Activated naive CD8-positive, alpha-beta T cell (primary cell): Measurements from ENCODE around the gene CASD1.

Experiments used
- H3K27ac Mint-ChIP-seq: one replicate; pipeline ENCODE4 v1.8.0; 2021; ENCODE audit warnings: mixed read lengths
- H3K27me3 Mint-ChIP-seq: one replicate; pipeline ENCODE4 v1.8.0; 2021; ENCODE audit warnings: mixed read lengths
- H3K36me3 Mint-ChIP-seq: one replicate; pipeline ENCODE4 v1.8.0; 2021; ENCODE audit warnings: mixed read lengths
- H3K4me1 Mint-ChIP-seq: one replicate; pipeline ENCODE4 v1.8.0; 2021; ENCODE audit warnings: low read depth, mixed read lengths
- H3K4me3 Mint-ChIP-seq: one replicate; pipeline ENCODE4 v1.8.0; 2021; ENCODE audit warnings: mild to moderate bottlenecking, mixed read lengths
- H3K9me3 Mint-ChIP-seq: one replicate; pipeline ENCODE4 v1.8.0; 2021; ENCODE audit warnings: low read depth, mixed read lengths

Gene CASD1

DNA sequence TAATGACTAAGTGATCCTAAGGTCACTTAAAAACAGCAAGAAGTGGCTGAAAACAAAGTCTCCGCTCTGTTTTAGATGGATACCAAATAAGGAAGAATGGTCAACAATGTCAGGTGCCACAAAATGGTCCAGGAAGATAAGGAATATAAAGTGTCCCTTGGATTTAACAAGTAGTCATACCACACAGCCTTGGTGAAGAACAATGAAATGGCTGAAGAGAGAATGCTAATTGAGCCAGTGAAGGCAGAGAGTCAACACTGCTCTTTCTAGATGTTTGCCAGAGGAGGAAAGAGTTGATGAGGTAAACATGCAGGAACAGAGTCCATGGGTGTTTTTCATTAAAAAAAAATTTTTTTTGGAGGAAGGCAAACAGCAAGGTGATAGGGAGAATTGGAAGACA lies 2.1 kb upstream of the CASD1 start:
- Mint-ChIP-seq H3K9me3 (no peaks in the 10 kb centered on the region), H3K4me1 (peaks cover 28% of the 10 kb centered on the region), H3K4me3 (no peak overlapping the region), H3K27me3 (no peaks in the 10 kb centered on the region), H3K36me3 (peaks cover 1% of the 10 kb centered on the region), H3K27ac (no peak overlapping the region)

DNA sequence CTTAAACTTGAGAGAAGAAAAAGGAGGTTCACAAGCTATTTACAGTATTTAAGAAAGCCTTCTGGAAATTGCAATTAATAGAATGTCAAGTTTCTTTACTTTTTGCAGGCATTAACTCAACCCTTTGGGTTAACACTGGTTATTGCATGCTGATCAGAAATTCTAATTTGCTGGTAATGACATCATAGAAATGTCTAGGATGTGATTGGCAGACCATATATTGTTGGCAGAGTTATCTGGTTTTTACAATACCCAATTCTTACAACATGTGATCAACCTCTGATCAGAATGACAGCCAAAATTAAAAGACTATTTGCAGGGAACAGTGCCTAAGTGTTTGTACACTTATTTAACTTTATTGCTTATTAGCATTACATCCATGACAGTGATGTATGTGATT lies 1.6 kb upstream of the CASD1 start:
- Mint-ChIP-seq H3K36me3 (peaks cover 4% of the 10 kb centered on the region), H3K27ac (no peak overlapping the region), H3K9me3 (no peaks in the 10 kb centered on the region), H3K4me1 (peaks cover 33% of the 10 kb centered on the region), H3K27me3 (no peaks in the 10 kb centered on the region), H3K4me3 (peak overlapping the region; percentile 87)

DNA sequence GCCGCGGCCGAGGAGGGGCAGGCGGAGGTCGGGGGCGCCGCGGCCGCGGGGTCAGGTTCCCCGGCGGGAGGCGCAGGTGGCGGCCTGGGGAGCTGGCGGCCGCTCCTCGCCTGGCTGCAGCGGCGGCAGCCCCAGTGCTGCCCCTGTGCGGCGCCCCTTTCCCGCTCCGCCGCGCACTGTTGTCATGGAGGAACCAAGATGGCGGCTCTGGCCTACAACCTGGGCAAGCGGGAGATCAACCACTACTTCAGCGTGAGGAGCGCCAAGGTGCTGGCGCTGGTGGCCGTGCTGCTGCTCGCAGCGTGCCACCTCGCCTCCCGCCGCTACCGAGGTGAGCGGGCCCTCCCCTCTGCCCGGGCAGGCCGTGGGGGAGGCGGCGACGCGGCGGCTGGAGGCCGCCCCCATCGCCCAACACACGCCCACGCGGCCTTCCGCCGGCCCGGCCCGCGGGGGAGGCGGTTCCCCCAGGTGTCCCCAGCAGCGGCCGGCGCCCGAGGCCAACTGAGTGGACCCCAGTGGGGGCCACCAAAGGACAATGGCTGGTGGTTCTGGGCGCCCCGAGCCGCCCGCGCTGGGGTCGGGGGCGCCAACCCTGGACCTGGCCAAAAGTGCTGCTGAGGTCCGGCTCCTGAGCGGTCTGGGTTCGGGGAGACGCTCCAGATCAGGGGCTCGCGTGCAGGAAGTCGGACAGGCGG lies 425 bp downstream of the CASD1 start:
- no peaks in the 10 kb centered on the region for H3K27me3 Mint-ChIP-seq
- peaks cover 7% of the 10 kb centered on the region for H3K36me3 Mint-ChIP-seq
- peak overlapping the region; percentile 91 for H3K4me3 Mint-ChIP-seq
- peak overlapping the region; percentile 91 for H3K27ac Mint-ChIP-seq
- H3K4me1 Mint-ChIP-seq = peaks cover 47% of the 10 kb centered on the region
- H3K9me3 Mint-ChIP-seq = no peaks in the 10 kb centered on the region

DNA sequence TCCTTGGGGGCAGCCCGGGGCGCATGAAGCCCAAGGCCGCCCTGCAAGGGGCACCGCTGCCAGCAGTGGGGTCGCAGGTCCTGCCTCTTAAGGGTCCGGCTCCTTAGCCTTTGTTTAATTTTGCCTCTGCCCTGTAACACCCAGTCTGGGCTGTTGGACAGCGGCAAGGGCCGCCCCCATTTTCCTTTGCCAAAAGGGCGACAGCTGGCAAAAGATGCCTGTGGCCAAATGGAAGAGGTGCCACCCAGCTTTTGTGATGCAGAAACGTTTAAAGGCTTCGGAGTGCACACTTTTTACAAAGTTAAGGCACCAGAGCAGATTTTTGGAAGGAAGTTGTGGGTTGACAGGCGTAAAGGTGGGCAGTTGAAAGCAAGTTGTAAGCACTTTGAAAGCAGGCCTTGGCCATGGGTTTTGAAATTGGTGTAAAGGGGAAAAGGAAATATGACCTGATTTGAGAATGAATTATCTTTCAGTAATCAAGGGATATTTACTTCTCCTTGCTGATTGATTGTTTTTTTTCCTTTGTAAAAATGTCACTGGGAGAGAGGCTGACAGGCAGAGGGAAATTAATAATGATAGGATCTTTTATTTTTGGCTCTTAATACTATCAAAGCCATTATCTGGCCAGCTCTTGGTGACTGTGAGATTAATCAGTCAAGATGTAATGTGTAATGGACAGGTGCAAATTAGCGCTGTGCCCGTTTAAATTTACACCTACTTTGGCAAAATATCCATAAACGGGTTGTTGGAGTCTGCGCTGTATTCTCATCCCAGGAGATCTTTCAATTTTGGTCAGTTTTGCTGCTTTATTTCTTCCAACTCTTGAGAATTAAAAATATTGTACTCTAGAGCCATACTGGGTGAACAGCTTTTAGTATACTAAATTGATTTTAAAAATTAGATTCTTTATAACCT lies 1.2 kb downstream of the CASD1 start:
- peak overlapping the region; percentile 91 for H3K4me3 Mint-ChIP-seq
- H3K4me1 Mint-ChIP-seq = peaks cover 52% of the 10 kb centered on the region
- H3K27me3 Mint-ChIP-seq = no peaks in the 10 kb centered on the region
- H3K36me3 Mint-ChIP-seq = peaks cover 7% of the 10 kb centered on the region
- H3K9me3 Mint-ChIP-seq = no peaks in the 10 kb centered on the region
- H3K27ac Mint-ChIP-seq = peak overlapping the region; percentile 91

DNA sequence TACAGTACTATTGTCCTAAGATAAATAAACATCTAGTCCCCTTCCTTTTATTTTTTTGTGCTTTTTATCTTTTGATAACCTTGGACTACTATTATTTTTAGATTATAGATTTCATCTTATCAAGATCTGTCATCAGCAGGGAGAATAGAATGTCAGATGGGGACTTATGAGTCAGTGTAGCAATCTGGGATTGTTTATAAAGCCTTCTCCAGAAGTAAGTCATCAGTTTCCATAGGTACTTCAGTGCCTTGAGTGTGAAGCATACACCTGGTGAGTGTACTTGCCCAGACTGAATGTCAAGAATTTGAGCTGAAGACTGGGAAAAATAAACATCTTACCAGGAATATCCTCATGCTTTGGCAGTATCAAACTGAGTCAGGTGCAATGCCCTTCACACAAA lies 2.1 kb downstream of the CASD1 start:
- Mint-ChIP-seq H3K36me3 (peaks cover 7% of the 10 kb centered on the region), H3K4me3 (peak overlapping the region; percentile 91), H3K9me3 (no peaks in the 10 kb centered on the region), H3K4me1 (peaks cover 56% of the 10 kb centered on the region), H3K27ac (peak overlapping the region; percentile 91), H3K27me3 (no peaks in the 10 kb centered on the region)

GRCh38 chr7:94512735-94513564 lies 3.3 kb downstream of the CASD1 start:
- H3K9me3 Mint-ChIP-seq = no peaks in the 10 kb centered on the region
- H3K27ac Mint-ChIP-seq = peak overlapping the region; percentile 35
- H3K4me3 Mint-ChIP-seq = peak overlapping the region; percentile 91
- H3K36me3 Mint-ChIP-seq = peaks cover 10% of the 10 kb centered on the region
- H3K4me1 Mint-ChIP-seq = peaks cover 58% of the 10 kb centered on the region
- H3K27me3 Mint-ChIP-seq = no peaks in the 10 kb centered on the region

DNA sequence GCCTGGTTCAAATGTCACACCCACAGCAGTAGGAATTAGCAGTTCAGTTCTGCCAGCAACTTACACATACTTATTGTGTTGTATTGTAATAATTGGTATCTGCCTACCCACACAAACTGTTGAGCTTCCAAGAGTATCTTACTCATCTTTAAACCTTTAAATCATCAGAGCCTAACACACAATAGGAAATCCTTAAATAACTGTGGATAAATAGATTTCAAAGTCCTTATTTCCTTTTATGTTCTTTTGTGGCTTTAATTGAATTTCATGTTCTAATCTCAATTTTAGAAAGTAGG lies 3.9 kb downstream of the CASD1 start:
- Mint-ChIP-seq H3K9me3 (no peaks in the 10 kb centered on the region), H3K36me3 (peaks cover 10% of the 10 kb centered on the region), H3K27ac (peak overlapping the region; percentile 35), H3K4me3 (peak overlapping the region; percentile 31), H3K27me3 (no peaks in the 10 kb centered on the region), H3K4me1 (peaks cover 56% of the 10 kb centered on the region)

DNA sequence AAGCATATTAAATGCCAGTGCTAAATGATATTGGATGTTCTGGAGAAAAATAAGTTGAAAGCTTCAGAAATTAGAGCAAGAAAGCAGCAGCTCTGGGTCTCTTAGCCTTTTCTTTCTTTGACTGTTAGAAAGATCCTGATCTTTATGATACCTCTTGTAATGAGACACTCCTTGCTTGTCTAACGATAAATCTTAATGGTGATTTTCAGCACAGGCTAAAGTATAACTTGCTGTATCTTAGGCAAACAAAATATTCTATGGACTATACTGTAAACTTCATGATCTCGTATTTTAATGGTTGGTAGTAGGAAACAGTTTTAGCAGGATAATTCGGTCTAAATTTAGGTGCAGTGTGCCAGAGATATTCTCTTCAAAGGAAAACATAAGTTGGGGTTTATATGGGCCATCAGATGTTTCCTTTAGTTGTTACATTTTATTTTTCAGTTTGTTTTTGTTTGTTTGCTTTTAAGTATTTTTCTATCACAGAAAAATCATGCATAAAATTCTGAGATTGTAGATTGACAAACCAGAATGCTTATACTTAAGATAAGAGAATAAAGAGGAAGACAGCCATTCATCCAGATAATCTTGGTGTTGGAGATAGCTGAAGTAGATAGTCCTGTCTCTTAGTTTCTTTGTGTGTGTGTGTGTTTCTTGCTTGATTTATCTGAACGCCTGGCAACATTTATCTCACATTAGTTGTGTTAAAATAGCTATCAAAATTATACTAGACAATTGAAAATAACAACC lies 4.7 kb downstream of the CASD1 start:
- H3K4me1 Mint-ChIP-seq = peaks cover 50% of the 10 kb centered on the region
- no peaks in the 10 kb centered on the region for H3K9me3 Mint-ChIP-seq
- peak overlapping the region; percentile 3 for H3K27ac Mint-ChIP-seq
- H3K4me3 Mint-ChIP-seq = peak overlapping the region; percentile 1
- H3K27me3 Mint-ChIP-seq = no peaks in the 10 kb centered on the region
- peaks cover 12% of the 10 kb centered on the region for H3K36me3 Mint-ChIP-seq

- no peaks in the 10 kb centered on the region for H3K27me3 Mint-ChIP-seq
- H3K4me1 Mint-ChIP-seq = peaks cover 49% of the 10 kb centered on the region
- H3K27ac Mint-ChIP-seq = no peak overlapping the region
- peaks cover 12% of the 10 kb centered on the region for H3K36me3 Mint-ChIP-seq
- no peak overlapping the region for H3K4me3 Mint-ChIP-seq
- no peaks in the 10 kb centered on the region for H3K9me3 Mint-ChIP-seq
These were observed 5.3 kb downstream of the CASD1 start for GRCh38 chr7:94514917-94515316.

DNA sequence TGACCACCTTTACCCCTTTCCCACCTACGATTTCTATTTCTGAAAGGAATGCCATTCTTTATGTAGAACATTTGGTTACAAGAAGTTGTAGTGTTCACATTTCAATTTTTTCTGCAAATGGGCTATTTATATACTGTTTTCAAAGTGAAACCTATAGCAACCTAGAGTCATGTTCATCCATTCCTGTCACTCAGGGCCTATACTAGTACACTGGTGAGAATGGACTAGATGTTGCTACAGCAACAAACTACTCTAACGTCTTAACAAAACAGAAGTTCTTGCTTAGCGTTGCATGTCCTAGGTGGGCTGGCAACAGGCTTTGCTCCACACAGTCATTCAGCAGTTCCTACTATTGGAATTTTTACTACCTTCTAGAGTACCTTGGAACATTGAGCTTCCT lies 16.3 kb downstream of the CASD1 start:
- Mint-ChIP-seq H3K27ac (no peak overlapping the region), H3K4me3 (no peak overlapping the region), H3K9me3 (no peaks in the 10 kb centered on the region), H3K36me3 (no peaks in the 10 kb centered on the region), H3K27me3 (no peaks in the 10 kb centered on the region), H3K4me1 (no peaks in the 10 kb centered on the region)

- Mint-ChIP-seq H3K9me3 (no peaks in the 10 kb centered on the region), H3K27me3 (no peaks in the 10 kb centered on the region), H3K27ac (no peak overlapping the region)
These were observed 19.9 kb downstream of the CASD1 start for GRCh38 chr7:94529516-94529915.

GRCh38 chr7:94530109-94530508 lies 20.5 kb downstream of the CASD1 start:
- no peaks in the 10 kb centered on the region for H3K4me1 Mint-ChIP-seq
- no peaks in the 10 kb centered on the region for H3K27me3 Mint-ChIP-seq
- H3K36me3 Mint-ChIP-seq = no peaks in the 10 kb centered on the region
- H3K27ac Mint-ChIP-seq = no peak overlapping the region
- H3K9me3 Mint-ChIP-seq = no peaks in the 10 kb centered on the region
- H3K4me3 Mint-ChIP-seq = no peak overlapping the region

More at GRCh38 chr7:94529516-94529915, 19.9 kb downstream of the CASD1 start:
- H3K36me3 Mint-ChIP-seq = no peaks in the 10 kb centered on the region
- H3K4me3 Mint-ChIP-seq = no peak overlapping the region
- no peaks in the 10 kb centered on the region for H3K4me1 Mint-ChIP-seq

DNA sequence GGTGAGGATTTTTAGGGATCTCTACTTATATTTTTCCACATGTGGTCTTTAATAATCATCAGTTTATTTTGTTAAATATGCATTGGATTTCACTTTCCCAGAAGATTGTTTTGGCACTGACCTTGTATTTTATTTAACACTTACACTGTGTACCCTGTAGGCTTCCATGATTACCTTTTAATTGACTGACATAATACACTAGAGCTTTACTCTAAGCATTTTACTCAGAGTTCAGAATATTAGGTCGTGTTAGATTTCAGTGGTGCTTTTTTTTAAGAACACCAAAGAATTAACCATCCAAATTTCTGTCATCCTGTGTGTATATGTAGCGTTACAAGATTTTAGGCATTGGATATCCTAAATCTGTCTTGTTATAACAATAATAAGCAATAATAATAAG lies 23.1 kb downstream of the CASD1 start:
- no peak overlapping the region for H3K27ac Mint-ChIP-seq
- H3K36me3 Mint-ChIP-seq = no peaks in the 10 kb centered on the region
- no peaks in the 10 kb centered on the region for H3K27me3 Mint-ChIP-seq
- no peaks in the 10 kb centered on the region for H3K9me3 Mint-ChIP-seq
- no peak overlapping the region for H3K4me3 Mint-ChIP-seq
- no peaks in the 10 kb centered on the region for H3K4me1 Mint-ChIP-seq

DNA sequence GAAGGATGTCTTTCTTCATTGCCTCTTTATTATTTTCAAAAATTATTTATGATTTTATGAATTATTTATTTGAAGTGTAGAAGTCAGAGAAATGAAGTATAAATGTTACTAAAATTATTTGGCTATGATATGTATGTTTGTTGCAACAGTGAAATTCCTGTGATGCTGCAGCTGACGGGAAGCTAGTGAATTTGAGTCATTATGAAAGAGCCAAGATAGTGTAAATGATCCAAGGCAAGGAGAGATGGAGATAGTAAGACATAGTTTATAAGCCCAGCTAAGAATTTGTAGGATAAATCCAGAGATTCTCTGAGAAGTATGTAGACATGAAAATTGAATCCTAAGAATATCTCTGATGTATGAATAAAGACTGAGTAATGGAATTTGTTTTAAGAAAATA lies 30.8 kb downstream of the CASD1 start:
- H3K9me3 Mint-ChIP-seq = no peaks in the 10 kb centered on the region
- H3K36me3 Mint-ChIP-seq = peaks cover 2% of the 10 kb centered on the region
- no peaks in the 10 kb centered on the region for H3K4me1 Mint-ChIP-seq
- H3K4me3 Mint-ChIP-seq = no peak overlapping the region
- H3K27me3 Mint-ChIP-seq = no peaks in the 10 kb centered on the region
- no peak overlapping the region for H3K27ac Mint-ChIP-seq
